HTERT RPE-1 (cell line): ENCODE data around the gene PKNOX2.

Source experiments
- in situ Hi-C: fragments of 300-500 bp; cut with MboI; formaldehyde crosslinking; loops from 4 replicates; pipeline ENCODE4 v1.14.3; 2020; ENCODE audit warnings: low sequenced_read_pairs

The PKNOX2 gene

DNA sequence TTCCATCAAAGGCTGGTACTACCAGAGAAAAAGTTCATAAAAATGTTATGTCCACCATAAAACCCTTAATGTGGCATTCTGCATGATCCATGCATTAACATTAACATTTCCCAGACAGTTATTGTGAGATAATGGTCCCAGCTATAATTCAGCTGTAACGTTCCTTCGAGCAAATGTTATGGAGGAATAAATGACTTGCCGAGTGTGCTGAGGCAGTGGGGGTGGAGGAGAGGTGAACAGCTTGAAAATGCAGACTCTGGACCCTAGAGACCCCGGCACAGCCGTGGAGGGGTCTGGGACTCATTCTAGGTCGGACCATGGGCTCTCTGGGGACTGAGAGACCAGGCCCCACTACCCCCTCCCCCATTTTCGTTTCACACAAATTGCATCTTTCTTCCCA is 141.9 kb downstream of the PKNOX2 start:
- in situ Hi-C loops: no loop called here

DNA sequence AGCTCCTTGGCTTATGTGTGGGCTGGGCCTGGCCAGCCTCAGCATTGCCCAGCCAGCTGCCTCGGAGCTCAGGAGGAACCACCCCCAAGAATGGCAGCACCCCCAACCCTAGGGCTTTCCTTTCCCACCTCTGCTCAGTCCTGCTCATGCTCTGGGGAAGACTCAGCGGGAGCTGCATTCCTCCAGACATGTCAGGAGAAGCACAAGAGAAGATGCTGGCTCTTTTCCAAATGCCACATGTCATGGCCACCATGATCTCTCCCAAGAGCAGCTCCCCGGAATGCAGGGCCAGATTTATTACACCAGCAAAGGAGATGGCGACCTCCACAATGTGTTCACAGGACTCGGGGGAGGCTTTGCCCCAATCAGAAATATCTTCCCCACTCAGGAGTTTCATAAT is 143.7 kb downstream of the PKNOX2 start:
- in situ Hi-C loops: no loop called here

DNA sequence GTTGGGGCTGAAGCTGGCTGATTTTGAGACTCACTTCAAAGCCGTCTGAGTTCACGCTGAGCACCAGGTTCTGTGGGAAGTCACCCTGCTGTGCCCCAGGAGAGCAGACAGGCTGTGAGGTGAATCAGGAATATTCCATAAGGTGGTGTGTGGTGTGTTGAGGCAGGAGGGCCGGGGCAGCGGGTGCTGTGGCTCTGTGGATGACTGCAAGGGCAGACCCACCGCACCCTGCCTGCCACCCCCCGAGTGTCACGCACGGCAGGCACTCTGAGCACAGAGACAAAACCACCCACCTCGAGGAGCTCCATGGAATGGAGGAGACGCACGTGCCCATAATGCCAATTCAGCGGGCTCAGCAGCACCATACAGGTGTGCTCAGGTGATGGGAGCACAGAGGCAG is 147.8 kb downstream of the PKNOX2 start:
- in situ Hi-C loops: no loop called here

DNA sequence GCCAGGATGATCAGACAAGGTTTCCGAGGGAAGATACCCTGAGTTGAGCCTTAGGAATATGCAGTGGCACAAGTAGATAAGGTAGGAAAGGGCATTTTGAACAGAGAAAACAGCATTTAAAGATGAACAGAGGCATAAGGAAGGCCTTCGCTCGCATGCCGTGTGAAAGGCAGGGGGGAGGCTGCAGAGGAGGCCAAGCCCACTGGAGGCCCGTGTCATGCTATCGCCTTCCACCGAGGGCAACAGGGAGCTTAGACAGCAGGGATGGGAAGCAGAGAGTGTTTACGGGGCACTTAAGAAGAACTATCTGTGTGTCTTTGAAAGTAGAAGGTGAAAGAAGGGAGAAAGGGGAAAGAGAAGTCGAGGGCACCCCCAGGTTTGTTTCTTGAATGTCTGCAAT is 148.3 kb downstream of the PKNOX2 start:
- in situ Hi-C loops: no loop called here

DNA sequence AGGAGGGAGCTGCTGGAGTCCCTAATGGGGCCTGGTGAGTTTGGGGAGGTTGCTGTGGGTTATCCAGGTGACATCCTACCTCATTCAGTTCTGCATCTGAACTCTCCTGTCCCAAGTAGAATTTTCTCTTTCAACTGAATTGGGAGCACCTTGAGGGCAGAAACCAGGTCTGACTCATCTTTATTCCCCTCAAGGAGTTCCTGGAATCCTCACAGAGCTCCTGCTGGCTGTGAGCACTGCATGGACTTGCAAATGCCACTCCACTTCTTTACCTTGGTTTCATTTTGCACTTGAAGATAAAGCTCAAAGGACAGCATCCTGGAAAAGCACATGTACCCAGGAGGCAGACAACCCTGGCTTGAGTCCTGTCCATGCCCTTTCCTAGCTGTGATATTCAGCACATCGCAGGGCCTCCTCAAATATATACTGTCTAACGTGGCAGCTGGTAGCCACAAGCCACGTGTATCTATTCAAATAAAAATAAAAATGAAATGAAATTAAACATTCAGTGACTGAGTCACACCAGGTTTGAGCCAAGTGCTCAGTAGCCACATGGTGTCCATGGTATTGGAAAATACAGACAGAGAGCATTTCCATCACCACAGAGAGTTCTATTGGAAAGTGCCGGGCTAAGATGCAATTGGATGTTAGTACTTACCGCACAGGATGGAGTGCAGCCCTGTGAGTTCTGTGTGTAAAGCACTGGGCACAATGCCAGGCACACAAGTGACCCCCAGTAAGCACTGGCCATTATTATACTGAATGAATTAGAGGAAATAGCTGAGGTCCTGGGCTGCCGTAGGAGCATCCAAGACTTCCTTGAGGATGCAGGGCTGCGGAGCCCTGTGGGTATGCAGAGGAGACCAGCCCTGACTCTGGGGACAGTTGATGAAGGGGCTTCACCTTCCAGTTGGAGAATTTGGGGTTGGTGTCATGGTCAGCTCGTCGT is 149.0 kb downstream of the PKNOX2 start:
- in situ Hi-C loops: no loop called here

DNA sequence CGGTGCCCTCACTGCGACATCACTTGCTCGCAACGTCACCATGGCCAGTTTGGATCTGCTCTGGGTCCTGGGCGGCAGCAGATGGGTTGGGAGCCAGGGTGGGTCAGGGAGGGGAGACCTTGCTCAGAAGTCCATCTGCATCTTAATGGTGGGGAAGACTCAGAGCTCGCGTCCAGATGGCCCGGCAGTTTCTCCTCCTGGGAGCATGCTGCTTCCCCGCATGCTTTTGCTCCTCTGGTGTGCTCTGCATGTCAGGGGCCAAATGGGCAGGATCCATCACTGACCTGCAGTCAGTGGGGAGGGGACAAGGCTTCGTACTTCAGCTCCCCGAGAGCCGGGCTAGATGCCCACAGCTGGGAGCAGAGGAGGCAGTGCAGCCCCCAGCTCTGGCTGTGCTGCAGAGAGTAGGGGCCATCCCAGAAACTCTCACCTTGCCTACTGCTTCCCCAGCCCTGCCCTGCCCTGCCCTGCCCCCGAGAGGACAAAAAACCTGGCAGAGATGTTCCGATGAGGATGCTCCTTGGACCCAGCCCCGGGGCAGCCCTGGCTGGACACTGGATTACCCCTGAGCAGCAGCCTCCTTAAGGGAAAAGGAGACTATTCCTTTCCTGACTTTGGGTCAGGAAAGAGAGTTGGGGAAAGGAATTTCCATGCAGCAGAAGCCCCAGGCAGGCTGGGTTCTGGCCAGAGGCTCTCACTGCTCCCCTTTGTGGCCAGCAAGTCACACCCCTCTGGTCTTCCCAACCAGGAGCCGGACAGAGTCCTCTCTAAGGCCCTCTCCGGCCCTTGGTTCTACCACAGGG is 149.9 kb downstream of the PKNOX2 start:
- in situ Hi-C loops: no loop called here

DNA sequence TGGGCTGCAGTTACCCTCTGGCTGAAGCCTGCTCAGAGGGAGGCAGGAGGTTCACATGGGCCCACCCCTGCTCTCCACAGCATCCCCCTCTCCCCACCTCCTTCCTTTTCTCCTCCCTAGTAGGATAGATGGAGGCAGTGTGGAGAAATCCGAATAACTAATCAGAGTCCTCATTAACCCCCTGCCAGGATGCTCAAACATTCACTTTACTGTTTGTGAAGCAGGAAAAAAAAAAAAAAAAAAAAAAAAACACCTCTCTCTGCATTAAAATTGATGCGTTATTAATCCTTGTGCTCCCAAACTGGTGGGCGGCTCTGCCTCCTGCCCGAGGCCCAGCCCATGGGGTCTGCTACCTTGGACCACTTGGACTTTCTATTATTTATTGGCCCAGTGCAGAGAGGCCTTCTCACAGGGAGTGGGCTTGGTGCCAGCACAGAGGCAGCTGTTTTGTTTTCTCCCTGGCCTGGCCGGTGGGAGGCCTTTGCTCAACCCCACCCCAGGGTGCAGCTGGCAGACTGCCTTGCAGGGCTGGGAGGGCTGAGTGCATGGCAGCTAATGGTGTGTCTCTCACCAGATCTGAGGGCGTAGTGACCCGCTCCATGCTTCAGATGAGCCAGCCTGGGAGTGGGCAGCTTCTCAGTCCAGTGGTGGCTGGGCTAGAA is 150.7 kb downstream of the PKNOX2 start:
- in situ Hi-C loops: no loop called here

DNA sequence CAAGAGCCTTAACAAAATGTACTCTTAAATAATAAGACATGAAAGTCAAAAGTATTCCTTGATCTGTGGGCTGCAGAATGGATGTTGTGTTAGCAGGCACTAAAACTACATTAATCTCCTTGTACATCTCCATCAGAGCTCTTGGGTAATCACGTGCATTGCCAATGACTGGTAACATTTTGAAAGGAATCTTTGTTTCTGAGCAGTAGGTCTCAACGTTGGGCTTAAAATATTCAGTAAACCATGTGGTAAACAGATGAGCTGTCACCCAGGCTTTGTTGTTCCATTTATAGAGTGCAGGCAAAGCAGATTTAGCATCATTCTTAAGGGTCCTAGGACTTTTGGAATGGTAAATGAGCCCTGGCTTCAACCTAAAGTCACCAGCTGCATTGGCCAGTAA is 152.9 kb downstream of the PKNOX2 start:
- in situ Hi-C loops: no loop called here

DNA sequence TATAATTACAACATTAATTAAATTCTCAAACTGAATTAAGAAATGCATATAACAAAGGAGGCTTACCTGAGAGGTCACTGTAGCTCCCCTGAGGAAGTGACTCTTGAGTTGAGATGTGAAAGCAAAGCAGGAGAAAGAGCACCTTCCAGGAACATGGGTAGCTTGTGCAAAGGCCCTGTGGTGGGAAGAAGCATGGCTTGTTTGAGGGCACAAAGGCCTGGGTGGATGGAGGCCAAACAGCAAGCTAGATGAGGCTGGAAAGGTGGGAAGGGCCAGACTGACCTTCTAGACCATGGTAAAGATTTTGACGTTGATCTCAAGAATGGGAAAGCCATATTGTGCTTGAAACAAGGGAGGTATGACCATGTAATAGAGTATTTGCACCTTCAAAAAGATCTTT is 155.1 kb downstream of the PKNOX2 start:
- in situ Hi-C loops: no loop called here

DNA sequence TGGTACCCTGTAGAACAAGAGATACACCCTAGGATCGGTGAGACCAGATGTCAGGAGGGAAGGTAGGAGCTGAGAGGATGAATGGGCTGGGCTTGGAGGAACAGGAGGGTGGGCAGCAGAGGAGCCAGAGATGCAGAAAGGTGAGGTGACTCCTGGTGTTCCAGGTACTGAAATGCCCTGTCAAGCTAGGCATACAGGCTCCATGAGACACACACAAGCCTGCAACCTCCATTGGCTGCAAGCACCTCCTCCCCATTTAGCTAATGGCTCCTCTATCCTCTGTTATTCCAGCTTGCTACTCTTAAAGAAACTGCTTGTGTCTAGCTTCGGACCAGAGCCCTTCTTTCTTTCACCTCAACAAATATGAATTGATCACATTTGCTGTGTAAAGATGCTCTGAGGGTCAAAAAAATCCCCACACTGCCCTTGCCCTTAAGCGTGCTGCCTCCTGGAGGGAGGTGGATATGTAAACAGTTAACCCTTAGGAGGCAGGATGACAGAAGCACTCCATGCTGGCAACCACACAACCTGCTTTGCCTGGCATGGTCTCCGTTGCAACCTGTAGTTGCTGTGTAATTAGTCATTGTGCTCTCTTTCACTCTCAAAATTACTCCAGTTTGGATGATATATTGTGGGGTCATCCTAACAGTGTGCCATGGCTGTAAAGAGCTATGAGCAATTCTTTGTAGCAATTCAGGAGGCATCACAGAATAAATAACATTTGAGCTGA is 156.0 kb downstream of the PKNOX2 start:
- in situ Hi-C loops: no loop called here

DNA sequence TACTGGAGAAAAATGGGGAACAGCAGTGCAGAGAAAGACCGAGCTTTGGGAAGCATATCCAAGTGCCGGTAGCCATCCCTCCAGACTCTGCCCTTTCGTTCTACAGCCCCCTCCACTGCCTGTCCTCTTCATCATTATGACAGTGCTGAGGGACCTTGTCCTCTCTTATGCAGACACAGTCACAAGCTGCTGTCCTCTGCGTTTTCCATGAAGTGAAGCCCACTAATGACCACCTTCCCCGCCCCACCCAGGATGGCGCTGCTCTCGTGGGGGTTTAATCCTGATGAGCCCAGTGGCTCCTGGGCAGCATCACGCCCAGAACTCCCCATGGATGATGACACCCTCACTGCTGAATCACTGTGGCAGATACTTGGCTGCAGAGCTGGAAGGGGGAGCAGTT is 157.7 kb downstream of the PKNOX2 start:
- in situ Hi-C loops: no loop called here

DNA sequence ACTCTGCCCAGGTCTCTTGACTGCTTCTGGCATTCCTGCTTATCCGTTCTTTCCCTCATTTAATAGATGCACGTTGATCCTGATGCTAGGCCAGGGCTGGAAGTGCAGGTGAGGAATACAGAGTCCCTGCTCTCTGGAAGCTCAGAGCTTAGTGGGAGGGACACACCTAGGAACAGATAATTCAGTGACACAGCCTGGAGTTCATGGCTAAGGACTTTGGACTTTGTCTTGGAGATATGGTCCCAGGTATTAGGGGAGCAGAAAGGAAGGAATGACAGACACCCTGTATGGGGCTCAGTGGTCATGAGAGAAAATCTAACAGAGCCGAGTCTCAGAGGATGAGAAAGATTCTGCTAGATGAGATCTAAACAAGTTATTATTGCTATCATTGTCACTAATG is 160.6 kb downstream of the PKNOX2 start:
- in situ Hi-C loops: no loop called here

DNA sequence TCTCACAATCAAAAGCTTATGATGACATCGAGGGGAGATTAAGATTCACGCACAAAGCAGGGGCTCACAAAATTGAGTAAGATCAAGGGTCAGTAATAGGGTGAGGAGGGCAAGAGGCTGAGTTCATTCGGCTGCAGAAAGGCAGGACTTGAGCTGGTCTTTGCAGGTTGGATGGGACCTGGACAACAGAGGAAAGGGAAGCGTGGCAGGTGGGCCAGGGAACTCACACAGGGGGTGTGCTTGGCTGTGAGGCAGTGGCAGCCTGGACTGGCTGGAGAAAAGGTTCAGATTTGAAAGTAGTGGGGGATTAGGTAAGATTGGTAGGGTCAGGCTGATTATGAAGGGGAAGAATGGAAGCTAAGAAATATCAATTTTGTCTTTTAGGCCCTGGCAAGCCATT is 161.6 kb downstream of the PKNOX2 start:
- in situ Hi-C loops: no loop called here

DNA sequence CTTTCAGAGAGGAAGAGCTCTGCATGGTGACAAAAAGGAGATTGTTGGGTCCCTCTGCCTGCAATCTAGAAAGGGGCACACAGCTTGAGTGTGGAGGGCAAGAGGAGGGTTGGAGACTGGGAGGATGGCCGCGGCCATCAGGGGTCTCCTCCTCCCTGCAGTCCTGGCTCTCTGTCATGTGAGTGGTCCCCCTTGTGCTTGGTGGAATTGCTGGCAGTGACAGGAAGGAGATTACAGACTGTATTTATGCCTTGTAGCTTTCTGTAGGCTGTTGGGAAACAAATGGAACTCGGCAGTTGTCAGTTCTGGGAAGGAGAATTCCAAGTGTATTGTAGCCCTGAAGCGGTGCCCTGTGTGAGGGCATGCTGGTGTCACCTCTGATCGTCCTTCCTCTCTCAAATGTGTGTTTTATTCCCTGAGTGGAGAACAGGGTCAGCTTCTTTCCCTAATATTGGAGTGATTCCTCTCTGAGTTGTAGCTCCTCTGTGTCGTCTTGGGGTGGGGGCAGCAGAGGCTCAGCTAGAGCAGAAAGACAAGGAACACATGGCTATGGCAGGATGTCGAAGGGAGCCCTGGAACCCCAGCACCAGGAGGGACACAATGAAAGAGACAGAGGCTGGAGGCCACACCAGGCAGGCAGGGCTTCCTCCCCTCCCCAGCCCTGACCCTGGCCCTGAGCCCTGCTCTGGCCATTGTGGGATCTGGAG is 163.1 kb downstream of the PKNOX2 start:
- in situ Hi-C loops: no loop called here

DNA sequence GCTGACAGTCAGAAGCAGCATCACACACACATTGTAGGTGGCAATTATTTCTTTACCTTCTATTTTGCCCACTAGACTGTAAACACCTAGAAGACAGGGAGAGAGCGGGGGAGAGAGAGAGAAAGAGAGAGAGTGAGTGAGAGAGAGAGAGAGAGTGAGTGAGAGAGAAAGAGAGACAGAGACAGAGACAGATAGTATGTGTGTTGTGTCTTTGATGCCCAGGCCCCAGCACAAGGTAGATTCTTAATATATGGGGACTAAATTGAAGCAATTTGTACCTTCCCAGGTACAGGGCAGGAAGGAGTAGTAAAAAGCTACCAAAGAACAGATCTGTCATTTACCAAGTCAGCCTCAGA is 163.7 kb downstream of the PKNOX2 start:
- in situ Hi-C loops: no loop called here

DNA sequence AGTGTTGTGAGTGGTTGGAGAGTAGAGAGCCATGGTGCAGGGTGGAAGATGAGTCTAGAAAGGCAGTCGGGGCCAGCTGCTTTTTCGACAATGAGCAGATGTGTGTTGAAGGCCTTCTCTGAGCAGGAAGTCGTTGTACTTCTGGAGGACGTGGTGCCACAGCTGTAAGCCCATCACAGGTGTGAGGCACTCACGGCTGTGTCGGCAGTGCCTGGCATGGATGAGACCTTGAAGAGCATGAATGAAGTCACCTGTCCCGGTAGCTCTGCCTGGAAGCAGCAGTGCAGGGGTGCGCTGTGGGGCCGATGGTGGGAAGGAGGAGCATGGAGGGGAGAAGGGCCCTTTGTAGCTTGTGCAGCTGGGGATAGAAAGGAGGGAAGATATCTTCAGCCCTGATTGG is 165.2 kb downstream of the PKNOX2 start:
- in situ Hi-C loops: no loop called here

DNA sequence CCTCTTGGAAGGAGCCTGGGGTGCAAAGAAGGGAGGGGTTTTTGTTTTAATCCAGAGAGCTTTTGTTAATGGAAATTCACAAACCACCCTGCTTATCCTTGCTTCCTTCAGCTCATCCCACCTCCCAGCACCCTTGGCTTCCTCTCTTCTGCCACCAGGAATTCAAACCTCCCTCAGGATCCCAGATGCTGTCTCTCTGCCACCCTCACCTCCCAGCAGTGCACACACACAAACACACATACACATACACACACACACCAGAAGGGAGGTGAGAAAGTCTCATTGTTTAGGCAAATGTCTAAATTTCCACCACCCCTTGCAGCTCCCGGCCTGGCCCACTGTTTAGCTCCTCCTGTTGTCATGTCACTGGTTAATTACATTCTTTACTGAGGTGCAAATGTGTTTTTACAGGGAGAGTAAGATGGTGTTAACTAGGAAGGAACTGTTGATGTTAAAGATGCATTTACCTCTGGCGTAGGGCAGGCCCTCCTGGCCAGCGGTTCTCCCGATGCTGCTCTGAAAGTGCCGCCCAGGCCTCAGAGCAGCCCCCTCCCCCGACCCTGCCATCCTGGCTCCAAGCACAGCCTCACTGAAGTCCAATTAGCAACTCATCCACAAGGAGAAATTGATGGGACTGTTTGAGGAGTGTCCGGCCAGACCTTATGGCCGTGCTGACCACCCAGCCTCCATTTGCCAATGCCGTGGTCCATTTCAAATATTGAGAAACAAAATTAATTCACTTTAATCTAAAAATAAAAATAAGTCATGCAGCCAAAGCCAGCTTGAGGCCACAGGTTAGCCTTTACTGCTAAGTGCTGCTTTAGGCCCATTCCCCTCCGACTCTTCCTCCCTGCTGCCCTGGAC is 166.1 kb downstream of the PKNOX2 start:
- in situ Hi-C loops: no loop called here

DNA sequence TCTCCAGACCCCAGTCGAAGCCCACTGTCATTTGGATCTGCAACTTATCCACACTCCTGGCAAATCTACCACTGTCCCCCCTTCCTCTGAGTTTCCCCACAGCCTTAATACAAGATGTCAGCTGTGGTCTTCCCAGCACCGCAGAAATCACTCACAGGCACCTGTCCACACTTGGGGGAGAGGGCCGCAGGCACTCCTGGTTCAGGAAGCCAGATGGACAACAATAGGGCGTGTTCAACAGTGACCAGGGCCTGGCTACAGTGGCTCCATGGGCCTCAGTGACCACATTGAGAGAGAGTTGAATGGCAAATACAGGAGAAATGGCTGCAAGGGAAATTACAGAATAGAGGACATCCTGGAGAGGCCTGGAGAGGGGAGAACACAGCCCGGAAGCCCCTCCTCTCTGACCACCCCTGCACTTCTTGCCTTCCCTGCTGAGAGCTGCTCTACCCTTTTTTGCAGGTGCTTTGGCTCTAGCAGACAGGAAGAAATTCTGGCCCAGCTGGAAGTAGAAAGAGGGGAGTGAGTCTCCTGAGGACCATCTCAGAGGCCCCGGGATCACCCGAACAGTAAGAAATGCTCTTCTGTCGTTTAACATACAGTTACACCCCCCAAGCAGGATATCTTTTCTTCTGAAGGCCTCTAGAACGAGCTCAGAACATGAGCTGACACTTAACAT is 166.9 kb downstream of the PKNOX2 start:
- in situ Hi-C loops: no loop called here

DNA sequence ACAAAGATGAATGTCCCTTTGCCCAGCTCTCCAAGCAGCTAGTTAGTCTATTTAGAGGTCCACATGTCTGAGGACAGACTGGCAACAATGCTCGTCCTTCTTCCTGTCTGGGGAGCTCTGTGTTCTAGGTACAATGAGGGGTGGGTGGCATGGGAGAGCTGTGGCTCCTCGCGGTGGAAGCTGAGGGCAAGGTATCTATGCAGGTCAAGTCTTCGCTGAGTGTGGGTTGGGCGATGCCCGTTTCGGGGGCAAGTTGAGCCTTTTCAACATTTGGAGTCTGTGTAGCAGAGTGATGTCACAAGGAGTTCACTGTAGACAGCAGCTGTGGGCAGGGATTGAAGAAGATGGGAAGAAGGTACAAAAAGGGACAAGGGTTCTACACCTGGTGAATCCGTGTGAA is 168.3 kb downstream of the PKNOX2 start:
- in situ Hi-C loops: no loop called here
